Measurements from ENCODE around the gene MYH14.
"Not testable (repeated sequence)": the region's sequence is repeated elsewhere in the genome, so short reads cannot be mapped to it uniquely, and the experiment has no call there.

The MYH14 gene

GRCh38 chr19:50337031-50337430 is 133.6 kb downstream of the MYH14 start:
- not testable (repeated sequence) for DNase-seq

- no peak for DNase-seq
These were observed 136.9 kb downstream of the MYH14 start for GRCh38 chr19:50340331-50340730.

- DNase-seq = no peak
These were observed 137.7 kb downstream of the MYH14 start for GRCh38 chr19:50341091-50341564.

- DNase-seq = no peak
These were observed 141.4 kb downstream of the MYH14 start for GRCh38 chr19:50344661-50345318.

GRCh38 chr19:50347089-50347581 is 143.7 kb downstream of the MYH14 start:
- not testable (repeated sequence) for DNase-seq

- DNase-seq = no peak
These were observed 146.0 kb downstream of the MYH14 start for GRCh38 chr19:50349277-50350057.

GRCh38 chr19:50352242-50352641 is 148.8 kb downstream of the MYH14 start:
- no peak for DNase-seq

GRCh38 chr19:50353487-50353880 is 150.1 kb downstream of the MYH14 start:
- DNase-seq = not testable (repeated sequence)

GRCh38 chr19:50356691-50357177 is 153.3 kb downstream of the MYH14 start:
- no peak for DNase-seq

- peak; percentile 61 for DNase-seq
These were observed 154.0 kb downstream of the MYH14 start for GRCh38 chr19:50357178-50358100.

GRCh38 chr19:50358483-50359327 is 155.3 kb downstream of the MYH14 start:
- DNase-seq = peak; percentile 58

- no peak for DNase-seq
These were observed 156.0 kb downstream of the MYH14 start for GRCh38 chr19:50359328-50359818.
